ENCODE results near the gene TRIM74. TPM values are rescaled to one million over a fixed set of nuclear protein-coding genes. Genes with fewer than 3 reads are reported as not detected.
"Not testable (repeated sequence)": the region's sequence is repeated elsewhere in the genome, so short reads cannot be mapped to it uniquely, and the experiment has no call there.

Gene TRIM74
- total RNA-seq (0.58 TPM in 1 of 2 replicates, not detected in the other), polyA plus RNA-seq (0.07 TPM in 1 of 2 replicates, not detected in the other), polyA minus RNA-seq (not detected in 2 replicates), Bru-seq, nascent RNA (percentile 12 among the genes with signal in this experiment), BruChase-seq, experiment 1, labeled RNA remaining after a 6-hour chase (percentile 41 among the genes with signal in this experiment), BruChase-seq, experiment 2, labeled RNA remaining after a 2-hour chase (percentile 32 among the genes with signal in this experiment)
- polyA plus RNA-seq (2011; cell fraction: cytosol; rRNA removed) = not detected in 2 replicates
- polyA plus RNA-seq (2011; cell fraction: nucleus; rRNA removed) = 0.34 and 0.38 TPM in 2 replicates
- polyA plus RNA-seq (2012) = 0.47 TPM in 1 of 2 replicates, not detected in the other
- not detected for polyA minus RNA-seq (2011; cell fraction: cytosol; rRNA and poly(A)+ RNA removed)
- not detected in 2 replicates for polyA minus RNA-seq (2011; cell fraction: nucleus; rRNA and poly(A)+ RNA removed)
- long read RNA-seq, partial matches to known transcripts = 0 of 2 reads
- long read RNA-seq, other reads (novel, unspliced or antisense) = 2 of 2 reads

DNA sequence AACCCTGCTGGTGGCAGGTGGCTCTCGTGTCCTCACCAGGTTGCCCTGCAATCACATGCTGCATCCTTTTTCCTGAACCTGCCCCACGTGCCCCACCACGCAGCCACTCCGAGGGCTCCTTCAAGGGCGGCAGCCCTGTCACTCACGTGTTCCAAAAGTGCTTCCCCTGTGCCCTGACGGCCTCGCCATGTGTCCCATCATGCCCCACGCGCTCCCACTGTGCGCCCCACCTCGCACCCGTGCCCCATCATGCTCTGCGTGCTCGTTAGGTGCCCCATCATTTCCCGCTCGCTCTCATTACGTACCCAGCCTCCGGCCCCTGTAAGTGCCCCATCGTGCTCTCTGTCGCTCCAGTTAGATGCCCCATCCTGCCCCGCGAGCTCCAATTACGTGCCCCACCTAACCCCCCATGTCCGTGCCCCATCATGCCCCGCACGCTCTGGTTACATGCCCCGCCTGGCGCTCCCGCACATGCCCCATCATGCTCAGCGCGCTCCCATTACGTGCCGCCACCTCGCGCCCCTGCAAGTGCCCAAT lies at the start of gene TRIM74:
TSS of gene TRIM74 (minus strand) at position 487 of the 537 bp plus-strand sequence. CDS start 3,309 bp downstream, outside the sequence.
- H3K4me3 ChIP-seq (replicated peaks in 1 of 3; ENCODE audit: insufficient read depth in 1 of 3, low read depth in 1 of 3, low read length in 3 of 3); H3K79me2 ChIP-seq (ENCODE audit: control insufficient read depth, insufficient read depth, low read length); H3K36me3 ChIP-seq (ENCODE audit: control insufficient read depth in 2 of 2, extremely low read depth in 1 of 2, insufficient read depth in 2 of 2, low read length in 2 of 2); H3K4me1 ChIP-seq (ENCODE audit: control insufficient read depth, extremely low read depth, insufficient read depth, low read length); H3K27ac ChIP-seq (ENCODE audit: insufficient read depth, low read depth, low read length); DNase-seq (ENCODE audit: low read depth, low spot score); POLR2A ChIA-PET; FAIRE-seq; BruUV-seq (replicated peaks); CTCF ChIA-PET; H3K9ac ChIP-seq (replicated peaks; ENCODE audit: extremely low read depth, insufficient read depth, low read length); dilution Hi-C loops (cut with MboI; ENCODE audit: extremely low pct_ligation_motif_present, low sequenced_read_pairs); H3K9me3 ChIP-seq (replicated peaks; ENCODE audit: control insufficient read depth, insufficient read depth, low read length); H3K4me2 ChIP-seq (ENCODE audit: insufficient read depth, low read length); H3K27me3 ChIP-seq (ENCODE audit: control insufficient read depth in 2 of 2, insufficient read depth in 2 of 2, low read length in 2 of 2); H3K9me1 ChIP-seq (replicated peaks; ENCODE audit: control insufficient read depth, extremely low read depth, insufficient read depth, low read length); H4K20me1 ChIP-seq (replicated peaks; ENCODE audit: control insufficient read depth, extremely low read depth, insufficient read depth, low read length); intact Hi-C loops (cut with micrococcal nuclease); H2AFZ ChIP-seq (ENCODE audit: low read depth, low read length): not testable (repeated sequence)

DNA sequence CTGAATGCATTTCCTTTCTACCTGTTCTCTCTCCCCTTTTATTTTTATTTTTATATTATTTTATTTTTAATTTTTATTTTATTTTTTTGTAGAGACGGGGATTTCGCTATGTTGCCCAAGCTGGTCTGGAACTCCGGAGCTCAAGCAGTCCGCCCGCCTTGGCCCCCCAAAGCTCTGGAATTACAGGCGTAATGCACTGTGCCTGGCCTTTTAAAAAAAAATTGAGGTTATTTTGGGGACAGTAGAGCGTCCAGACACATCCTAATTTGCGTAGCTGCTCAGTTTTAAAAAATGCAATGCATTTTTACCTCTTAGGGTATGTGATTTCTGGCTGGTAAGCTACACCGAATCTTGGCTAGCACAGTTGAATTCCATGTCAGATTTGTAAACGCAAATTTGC lies 37.2 kb upstream of the TRIM74 start:
- DNase-seq (ENCODE audit: low read depth, low spot score); H3K27me3 ChIP-seq (ENCODE audit: control insufficient read depth in 2 of 2, insufficient read depth in 2 of 2, low read length in 2 of 2); CTCF ChIA-PET; H2AFZ ChIP-seq (ENCODE audit: low read depth, low read length); H3K9ac ChIP-seq (replicated peaks; ENCODE audit: extremely low read depth, insufficient read depth, low read length); POLR2A ChIA-PET; H3K4me1 ChIP-seq (ENCODE audit: control insufficient read depth, extremely low read depth, insufficient read depth, low read length); H3K36me3 ChIP-seq (ENCODE audit: control insufficient read depth in 2 of 2, extremely low read depth in 1 of 2, insufficient read depth in 2 of 2, low read length in 2 of 2); H3K79me2 ChIP-seq (ENCODE audit: control insufficient read depth, insufficient read depth, low read length); H4K20me1 ChIP-seq (replicated peaks; ENCODE audit: control insufficient read depth, extremely low read depth, insufficient read depth, low read length); intact Hi-C loops (cut with micrococcal nuclease); FAIRE-seq; H3K27ac ChIP-seq (ENCODE audit: insufficient read depth, low read depth, low read length); dilution Hi-C loops (cut with MboI; ENCODE audit: extremely low pct_ligation_motif_present, low sequenced_read_pairs); H3K9me1 ChIP-seq (replicated peaks; ENCODE audit: control insufficient read depth, extremely low read depth, insufficient read depth, low read length); BruUV-seq (replicated peaks); H3K9me3 ChIP-seq (replicated peaks; ENCODE audit: control insufficient read depth, insufficient read depth, low read length); H3K4me2 ChIP-seq (ENCODE audit: insufficient read depth, low read length): not testable (repeated sequence)
- peak overlapping the region in 1 of 3 experiments; percentile 24 for H3K4me3 ChIP-seq (replicated peaks in 1 of 3; ENCODE audit: insufficient read depth in 1 of 3, low read depth in 1 of 3, low read length in 3 of 3)
